Stimulated activated CD4-positive, alpha-beta T cell treated with anti-CD3 and anti-CD28 coated beads, Interleukin-15, amount 100 ng/mL, for 24 hours (primary cell): ENCODE results near the gene CYB5D1.

ENCODE experiments used
- DNase-seq: peaks from one replicate; pipeline ENCODE4 v3.0.0-alpha.2; 2020

Gene CYB5D1

GRCh38 chr17:7887038-7887481, 29.3 kb downstream of the CYB5D1 start:
- no peak for DNase-seq

- peak; percentile 93 for DNase-seq
Observed at GRCh38 chr17:7887482-7888183, 29.8 kb downstream of the CYB5D1 start.

- peak; percentile 79 for DNase-seq
Observed at GRCh38 chr17:7888184-7888920, 30.5 kb downstream of the CYB5D1 start, which contains the start of gene CHD3. TSS of gene CHD3 (plus strand) at chr17:7888789. CDS start at chr17:7889001, 212 bp downstream.

GRCh38 chr17:7889166-7889955, 31.6 kb downstream of the CYB5D1 start:
- peak; percentile 57 for DNase-seq

- no peak for DNase-seq
Observed at GRCh38 chr17:7893187-7893880, 35.5 kb downstream of the CYB5D1 start.

DNA sequence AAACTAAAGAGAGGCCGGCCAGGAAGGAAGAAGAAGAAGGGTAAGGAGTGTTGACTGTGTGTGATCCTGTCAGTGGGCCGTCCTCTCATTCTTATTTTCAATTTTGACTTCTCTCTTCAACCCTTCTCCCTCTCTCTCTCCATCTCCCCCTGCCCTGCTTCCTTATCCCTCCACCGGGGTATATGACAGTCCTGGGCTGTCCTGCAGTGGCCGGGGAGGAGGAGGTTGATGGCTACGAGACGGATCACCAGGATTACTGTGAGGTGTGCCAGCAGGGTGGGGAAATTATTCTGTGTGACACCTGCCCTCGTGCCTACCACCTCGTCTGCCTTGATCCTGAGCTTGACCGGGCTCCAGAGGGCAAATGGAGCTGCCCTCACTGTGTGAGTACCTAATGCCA, 36.4 kb downstream of the CYB5D1 start:
- no peak for DNase-seq

- DNase-seq, result no peak
Observed at GRCh38 chr17:7894866-7895265, 37.1 kb downstream of the CYB5D1 start.

DNA sequence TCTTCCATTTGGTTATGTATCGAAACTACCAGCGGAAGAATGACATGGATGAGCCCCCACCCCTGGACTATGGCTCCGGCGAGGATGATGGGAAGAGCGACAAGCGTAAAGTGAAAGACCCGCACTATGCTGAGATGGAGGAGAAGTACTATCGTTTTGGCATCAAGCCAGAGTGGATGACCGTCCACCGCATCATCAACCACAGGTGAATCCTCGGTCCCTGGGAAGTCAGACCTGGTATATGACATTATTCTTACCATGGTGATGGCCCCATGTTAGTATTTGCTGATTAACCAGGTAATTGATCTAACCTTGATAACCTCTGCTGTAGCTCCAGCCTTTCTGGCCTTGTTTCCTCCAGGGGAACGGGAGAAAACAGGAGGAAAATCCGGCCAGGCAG, 39.3 kb downstream of the CYB5D1 start:
- no peak for DNase-seq

DNA sequence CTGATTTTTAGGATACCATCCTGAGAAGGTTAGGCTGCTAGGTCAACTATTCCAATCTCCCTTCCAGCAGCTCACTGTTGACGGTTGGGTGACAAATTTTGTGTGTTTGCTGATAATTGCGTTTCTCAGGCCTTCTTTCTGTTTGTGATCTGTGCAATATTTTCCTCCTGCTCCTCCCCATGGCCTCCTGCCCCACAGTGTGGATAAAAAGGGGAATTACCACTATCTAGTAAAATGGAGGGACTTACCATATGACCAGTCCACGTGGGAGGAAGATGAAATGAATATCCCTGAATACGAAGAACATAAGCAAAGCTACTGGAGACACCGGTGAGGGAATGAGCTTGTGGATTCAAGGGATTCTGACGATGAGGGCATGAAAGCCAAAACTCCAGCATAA, 40.0 kb downstream of the CYB5D1 start:
- DNase-seq, result no peak

GRCh38 chr17:7903154-7904103, 45.6 kb downstream of the CYB5D1 start:
- no peak for DNase-seq

DNA sequence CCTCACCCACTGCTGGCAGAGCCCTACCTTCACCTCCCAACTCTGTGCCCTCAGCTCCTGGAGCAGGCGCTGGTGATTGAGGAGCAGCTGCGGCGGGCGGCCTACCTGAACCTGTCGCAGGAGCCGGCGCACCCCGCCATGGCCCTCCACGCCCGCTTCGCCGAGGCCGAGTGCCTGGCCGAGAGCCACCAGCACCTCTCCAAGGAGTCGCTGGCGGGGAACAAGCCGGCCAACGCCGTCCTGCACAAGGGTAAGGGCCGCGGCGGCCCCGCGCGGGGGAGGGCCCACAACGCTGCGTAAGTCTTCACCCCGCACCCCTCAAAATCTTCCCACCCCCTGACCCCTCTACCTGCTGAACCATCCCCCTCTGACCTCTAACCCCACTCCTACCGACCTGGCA, 51.3 kb downstream of the CYB5D1 start:
- no peak for DNase-seq

GRCh38 chr17:7910281-7910680, 52.5 kb downstream of the CYB5D1 start:
- no peak for DNase-seq

DNA sequence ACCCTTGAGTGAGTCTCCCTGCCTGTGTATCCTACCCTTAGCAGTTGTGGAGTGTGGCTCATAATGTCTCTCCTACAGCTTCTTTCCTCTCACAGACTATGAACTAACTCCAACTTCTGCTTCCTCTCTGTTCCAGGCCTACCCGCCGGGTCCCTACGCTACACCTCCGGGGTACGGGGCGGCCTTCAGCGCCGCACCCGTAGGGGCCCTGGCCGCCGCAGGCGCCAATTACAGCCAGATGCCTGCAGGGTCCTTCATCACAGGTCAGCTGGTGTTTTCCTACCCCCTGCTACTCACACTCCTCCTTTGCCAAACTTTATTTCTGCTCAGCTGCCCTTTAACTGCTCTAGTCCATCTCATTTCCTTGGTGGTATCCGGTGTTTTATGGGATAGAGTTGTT, 52.9 kb downstream of the CYB5D1 start:
- no peak for DNase-seq

DNA sequence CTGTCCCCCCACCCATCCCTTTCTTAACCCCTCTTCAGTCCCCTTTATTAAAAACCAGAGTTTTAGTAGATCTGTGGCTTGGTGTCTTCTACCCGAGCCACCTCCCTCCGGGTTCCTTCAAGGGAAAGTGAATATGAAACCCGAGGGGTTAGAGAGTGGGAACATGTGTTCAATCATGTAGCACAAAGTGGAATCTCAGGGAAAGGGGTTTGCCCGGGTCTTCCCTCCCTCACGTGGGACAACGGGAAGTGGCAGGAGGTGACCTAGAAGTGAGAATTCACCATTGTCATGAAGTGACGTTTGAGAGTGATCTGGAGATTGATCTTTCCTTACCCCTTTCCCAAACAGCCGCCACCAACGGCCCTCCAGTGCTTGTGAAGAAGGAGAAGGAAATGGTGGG, 53.3 kb downstream of the CYB5D1 start:
- no peak for DNase-seq
